H9 (cell line): Measurements from ENCODE around the gene VSIR. TPM values are rescaled to one million over a fixed set of nuclear protein-coding genes. Genes with fewer than 3 reads are reported as not detected.

Source experiments
- DNase-seq: peaks from one replicate; pipeline ENCODE4 v3.0.0-alpha.2; 2017
- H2AFZ ChIP-seq: one replicate; pipeline ENCODE4 v1.6.1; 2013; ENCODE audit warnings: mild to moderate bottlenecking, low read length, control low read depth, moderate library complexity
- H2AK5ac ChIP-seq: 2 replicates; pipeline ENCODE4 v1.6.1; 2013; ENCODE audit warnings: low read length, control low read depth, mixed read lengths; ENCODE audit not compliant: insufficient read length
- H2BK120ac ChIP-seq: one replicate; pipeline ENCODE4 v1.6.1; 2013; ENCODE audit warnings: low read depth, mild to moderate bottlenecking, low read length, control low read depth, inconsistent platforms; ENCODE audit not compliant: poor library complexity, severe bottlenecking
- H2BK12ac ChIP-seq: 2 replicates; pipeline ENCODE4 v1.6.1; 2013; ENCODE audit warnings: low read length, control low read depth, mixed read lengths, low read depth; ENCODE audit not compliant: insufficient read length
- H2BK15ac ChIP-seq: 2 replicates; pipeline ENCODE4 v1.6.1; 2013; ENCODE audit warnings: low read depth, low read length, control low read depth
- H2BK20ac ChIP-seq: one replicate; pipeline ENCODE4 v1.6.1; 2013; ENCODE audit warnings: low read depth, mild to moderate bottlenecking, low read length, control low read depth, inconsistent platforms; ENCODE audit not compliant: poor library complexity, severe bottlenecking
- H2BK5ac ChIP-seq: 2 replicates; pipeline ENCODE4 v1.6.1; 2013; ENCODE audit warnings: low read length, control low read depth, mixed read lengths; ENCODE audit not compliant: insufficient read length
- H3K14ac ChIP-seq: 2 replicates; pipeline ENCODE4 v1.6.1; 2013; ENCODE audit warnings: low read length, control low read depth; ENCODE audit not compliant: insufficient read depth
- H3K18ac ChIP-seq: 2 replicates; pipeline ENCODE4 v1.6.1; 2013; ENCODE audit warnings: low read depth, mild to moderate bottlenecking, mixed read lengths, low read length, control low read depth; ENCODE audit not compliant: insufficient read length
- H3K23ac ChIP-seq: 2 replicates; pipeline ENCODE4 v1.6.1; 2013; ENCODE audit warnings: low read length, control low read depth, mixed read lengths, low read depth; ENCODE audit not compliant: insufficient read length
- H3K23me2 ChIP-seq: 2 replicates; pipeline ENCODE4 v1.6.1; 2013; ENCODE audit warnings: low read depth, mild to moderate bottlenecking, mixed read lengths, low read length, control low read depth; ENCODE audit not compliant: insufficient read length, poor library complexity, severe bottlenecking
- H3K27ac ChIP-seq: 2 replicates; pipeline ENCODE4 v1.5.1; 2013; ENCODE audit warnings: low read length, control low read depth, mixed read lengths, low read depth; ENCODE audit not compliant: insufficient read length
- H3K27me3 ChIP-seq: 2 replicates; pipeline ENCODE4 v1.6.1; 2013; ENCODE audit warnings: low read length, control low read depth, inconsistent platforms; ENCODE audit not compliant: insufficient read depth
- H3K4ac ChIP-seq: 2 replicates; pipeline ENCODE4 v1.6.1; 2013; ENCODE audit warnings: low read depth, mild to moderate bottlenecking, control low read depth, inconsistent platforms, low read length, moderate library complexity
- H3K4me1 ChIP-seq: 2 replicates; pipeline ENCODE4 v1.6.1; 2013; ENCODE audit warnings: low read length, control low read depth, inconsistent platforms; ENCODE audit not compliant: insufficient read depth
- H3K4me2 ChIP-seq: 2 replicates; pipeline ENCODE4 v1.6.1; 2013; ENCODE audit warnings: low read length, control low read depth, mixed read lengths; ENCODE audit not compliant: insufficient read length, insufficient read depth
- H3K56ac ChIP-seq: 2 replicates; pipeline ENCODE4 v1.6.1; 2013; ENCODE audit warnings: low read depth, mild to moderate bottlenecking, mixed read lengths, low read length, control low read depth; ENCODE audit not compliant: insufficient read length
- H3K79me1 ChIP-seq: 2 replicates; pipeline ENCODE4 v1.6.1; 2013; ENCODE audit warnings: low read depth, mild to moderate bottlenecking, moderate library complexity, low read length, control low read depth, inconsistent platforms; ENCODE audit not compliant: insufficient read depth, poor library complexity, severe bottlenecking
- H3K79me2 ChIP-seq: 2 replicates; pipeline ENCODE4 v1.6.1; 2013; ENCODE audit warnings: low read length, control low read depth, inconsistent platforms; ENCODE audit not compliant: insufficient read depth
- H3K9ac ChIP-seq: 2 replicates; pipeline ENCODE4 v1.6.1; 2013; ENCODE audit warnings: low read length, control low read depth, mixed read lengths; ENCODE audit not compliant: insufficient read length; ENCODE audit errors: extremely low read depth
- H3K9me3 ChIP-seq: one replicate; pipeline ENCODE4 v1.6.1; 2013; ENCODE audit warnings: low read depth, low read length, inconsistent platforms; ENCODE audit not compliant: control insufficient read depth
- H3T11ph ChIP-seq: one replicate; pipeline ENCODE4 v1.6.1; 2013; ENCODE audit warnings: mild to moderate bottlenecking, low read length, control low read depth, inconsistent platforms
- H4K20me1 ChIP-seq: one replicate; pipeline ENCODE4 v1.6.1; 2013; ENCODE audit not compliant: control insufficient read depth, insufficient read length, insufficient read depth
- H4K5ac ChIP-seq: 2 replicates; pipeline ENCODE4 v1.6.1; 2013; ENCODE audit warnings: low read depth, mild to moderate bottlenecking, mixed read lengths, low read length, control low read depth; ENCODE audit not compliant: insufficient read length
- H4K8ac ChIP-seq: replicated peaks from 2 replicates; pipeline ENCODE4 v1.6.1; 2013; ENCODE audit warnings: low read length, control low read depth, mixed read lengths, low read depth; ENCODE audit not compliant: insufficient read length
- H4K91ac ChIP-seq: 2 replicates; pipeline ENCODE4 v1.6.1; 2013; ENCODE audit warnings: low read depth, mild to moderate bottlenecking, moderate library complexity, mixed read lengths, low read length, control low read depth; ENCODE audit not compliant: insufficient read length
- H3K27ac Mint-ChIP-seq, 3 experiments: 2 replicates in 2 of 3; 3 replicates in 1 of 3; pipeline ENCODE4 v1.8.0; 2020 to 2021; ENCODE audit warnings: mixed read lengths in 3 of 3, mild to moderate bottlenecking in 1 of 3, moderate library complexity in 1 of 3
- H3K27me3 Mint-ChIP-seq: 2 replicates; pipeline ENCODE4 v1.8.0; 2021; ENCODE audit warnings: low read depth, mild to moderate bottlenecking, moderate library complexity, mixed read lengths
- H3K36me3 Mint-ChIP-seq, 3 experiments: 2 replicates in 2 of 3; 3 replicates in 1 of 3; pipeline ENCODE4 v1.8.0; 2020 to 2021; ENCODE audit warnings: low read depth in 3 of 3, mixed read lengths in 3 of 3; ENCODE audit not compliant: insufficient read depth in 1 of 3
- H3K4me1 Mint-ChIP-seq, 2 experiments: 2 replicates each; pipeline ENCODE4 v1.8.0; 2020; ENCODE audit warnings: mixed read lengths in 2 of 2
- H3K4me3 Mint-ChIP-seq, 2 experiments: 2 replicates in 1 of 2; 3 replicates in 1 of 2; pipeline ENCODE4 v1.8.0; 2020 to 2021; ENCODE audit warnings: mild to moderate bottlenecking in 2 of 2, mixed read lengths in 2 of 2, moderate library complexity in 1 of 2
- H3K9me3 Mint-ChIP-seq, 2 experiments: 2 replicates in 1 of 2; 3 replicates in 1 of 2; pipeline ENCODE4 v1.8.0; 2020; ENCODE audit warnings: mild to moderate bottlenecking in 2 of 2, mixed read lengths in 2 of 2, moderate library complexity in 1 of 2
- WGBS: extraction: QIAGEN DNeasy Blood & Tissue Kit; methylation state at CpG from one replicate; pipeline ENCODE4 v1.1.7; 2013; ENCODE audit warnings: missing lambda C conversion rate, low lambda C conversion rate, mixed read lengths; ENCODE audit not compliant: insufficient read length; ENCODE audit errors: extremely low coverage; 5-methylcytosine and 5-hydroxymethylcytosine counted together
- total RNA-seq: library from RNA; stranded (reverse); gene quantifications from 2 replicates; pipeline ENCODE4 v1.2.1, GENCODE V29; 2021
- TF ChIP-seq, protein P1 (sequence below): fragments of 200-600 bp; sonication (generic); conservative IDR thresholded peaks from 3 replicates; pipeline ENCODE4 v1.8.0; 2021; ENCODE audit warnings: antibody characterized with exemption, mild to moderate bottlenecking

VSIR gene
- total RNA-seq, 1 experiment from 2014 or later = 0.11 TPM

DNA sequence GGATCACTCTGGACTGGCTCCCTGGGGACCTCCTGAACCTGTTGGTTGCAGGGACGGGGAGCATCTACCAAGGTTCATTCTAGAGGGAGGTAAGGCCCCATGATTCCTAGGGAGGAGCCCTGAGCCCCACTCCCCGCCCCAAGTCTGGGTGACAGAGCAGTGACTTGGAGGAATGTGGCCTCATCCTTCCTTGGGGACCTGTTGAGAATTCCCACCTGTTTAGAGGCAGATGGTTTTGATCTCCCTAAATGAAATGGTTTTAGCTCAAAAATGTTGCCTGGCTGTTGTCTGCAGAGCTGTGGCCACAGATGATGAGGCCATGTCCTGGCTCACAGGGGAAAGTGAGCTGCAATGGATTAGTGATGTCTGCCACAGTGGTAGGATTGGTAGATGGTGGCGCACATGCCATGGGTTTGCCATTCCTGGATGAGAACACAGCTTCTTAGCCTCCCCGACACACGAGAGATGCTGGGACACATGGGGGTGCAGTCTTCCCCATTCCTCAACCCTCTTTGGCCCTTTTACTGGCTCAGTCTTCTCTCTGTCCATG, 66.0 kb downstream of the VSIR start:
- Mint-ChIP-seq H3K9me3 (no peaks in the 10 kb centered on the region), H3K4me1 (peaks cover 7 to 11% of the 10 kb centered on the region in 2 experiments), H3K27ac (no peak overlapping the region; a peak in 1 of 7 replicates), H3K27me3 (peaks cover 12% of the 10 kb centered on the region), H3K36me3 (no peaks in the 10 kb centered on the region; a peak in 1 of 7 replicates), H3K4me3 (no peak overlapping the region)
- Histone ChIP-seq H3T11ph (no peak overlapping the region), H2AFZ (no peak overlapping the region), H4K91ac (no peak overlapping the region), H4K20me1 (no peaks in the 10 kb centered on the region), H3K23ac (no peak overlapping the region), H3K18ac (no peak overlapping the region), H3K9ac (no peak overlapping the region), H3K9me3 (no peaks in the 10 kb centered on the region), H3K14ac (no peak overlapping the region), H3K4me2 (no peak overlapping the region), H3K4ac (no peak overlapping the region), H3K4me1 (no peaks in the 10 kb centered on the region), H3K79me1 (no peaks in the 10 kb centered on the region), H3K27me3 (no peaks in the 10 kb centered on the region), H3K23me2 (no peaks in the 10 kb centered on the region), H2AK5ac (no peak overlapping the region), H3K79me2 (no peaks in the 10 kb centered on the region), H2BK15ac (no peak overlapping the region), H2BK120ac (no peak overlapping the region), H4K5ac (no peak overlapping the region), H2BK5ac (no peak overlapping the region), H2BK20ac (no peak overlapping the region), H3K56ac (no peak overlapping the region), H4K8ac (no peak overlapping the region), H2BK12ac (no peak overlapping the region), H3K27ac (no peak overlapping the region)
- TF ChIP-seq, protein P1, sequence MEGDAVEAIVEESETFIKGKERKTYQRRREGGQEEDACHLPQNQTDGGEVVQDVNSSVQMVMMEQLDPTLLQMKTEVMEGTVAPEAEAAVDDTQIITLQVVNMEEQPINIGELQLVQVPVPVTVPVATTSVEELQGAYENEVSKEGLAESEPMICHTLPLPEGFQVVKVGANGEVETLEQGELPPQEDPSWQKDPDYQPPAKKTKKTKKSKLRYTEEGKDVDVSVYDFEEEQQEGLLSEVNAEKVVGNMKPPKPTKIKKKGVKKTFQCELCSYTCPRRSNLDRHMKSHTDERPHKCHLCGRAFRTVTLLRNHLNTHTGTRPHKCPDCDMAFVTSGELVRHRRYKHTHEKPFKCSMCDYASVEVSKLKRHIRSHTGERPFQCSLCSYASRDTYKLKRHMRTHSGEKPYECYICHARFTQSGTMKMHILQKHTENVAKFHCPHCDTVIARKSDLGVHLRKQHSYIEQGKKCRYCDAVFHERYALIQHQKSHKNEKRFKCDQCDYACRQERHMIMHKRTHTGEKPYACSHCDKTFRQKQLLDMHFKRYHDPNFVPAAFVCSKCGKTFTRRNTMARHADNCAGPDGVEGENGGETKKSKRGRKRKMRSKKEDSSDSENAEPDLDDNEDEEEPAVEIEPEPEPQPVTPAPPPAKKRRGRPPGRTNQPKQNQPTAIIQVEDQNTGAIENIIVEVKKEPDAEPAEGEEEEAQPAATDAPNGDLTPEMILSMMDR = no peak
- DNase-seq = no peak
- WGBS = no CpG with 5 or more reads among the region's 5 CpGs
